ENCODE results near the gene STK11.

DNA sequence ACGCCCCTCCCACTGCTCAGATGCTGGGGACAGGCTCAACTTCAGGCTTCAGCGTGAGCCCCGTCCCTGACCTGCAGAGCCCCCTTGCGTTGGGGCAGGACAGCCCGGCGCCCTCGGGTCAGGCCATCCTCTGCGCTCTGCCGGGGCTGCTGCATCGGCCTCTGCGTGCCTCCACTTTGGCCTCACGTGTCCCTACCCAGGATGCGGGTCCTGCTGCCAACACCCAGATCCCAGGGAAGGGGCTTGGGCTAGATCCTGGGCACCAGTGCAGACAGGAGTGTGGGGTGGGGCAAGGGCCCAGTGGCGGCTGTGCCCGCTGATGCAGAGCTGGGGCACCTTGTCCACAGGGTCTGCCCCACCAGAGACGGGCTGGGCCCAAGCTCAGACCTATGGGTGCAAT lies 19.3 kb downstream of the STK11 start:
- no peak for TF ChIP-seq POLR2AphosphoS5 (IDR thresholded peaks at IDR 0.05; ENCODE audit: low read depth, low read length)
- no peak for TF ChIP-seq CTCF (IDR thresholded peaks at IDR 0.05)
- no peak for TF ChIP-seq SIN3A (IDR thresholded peaks at IDR 0.05; ENCODE audit: borderline replicate concordance, insufficient read depth, low read depth, low read length)
- TF ChIP-seq REST (IDR thresholded peaks at IDR 0.05; ENCODE audit: insufficient read depth in 1 of 2, low read depth in 2 of 2, low read length in 1 of 2): no peak
- no peak for TF ChIP-seq TCF7L2 (IDR thresholded peaks at IDR 0.05; ENCODE audit: low read depth, low read length)
